ENCODE data around the gene RNASE11. TPM values are rescaled to one million over a fixed set of nuclear protein-coding genes. Genes with fewer than 3 reads are reported as not detected.

The RNASE11 gene
- total RNA-seq, 2 experiments from 2014 or later: not detected

DNA sequence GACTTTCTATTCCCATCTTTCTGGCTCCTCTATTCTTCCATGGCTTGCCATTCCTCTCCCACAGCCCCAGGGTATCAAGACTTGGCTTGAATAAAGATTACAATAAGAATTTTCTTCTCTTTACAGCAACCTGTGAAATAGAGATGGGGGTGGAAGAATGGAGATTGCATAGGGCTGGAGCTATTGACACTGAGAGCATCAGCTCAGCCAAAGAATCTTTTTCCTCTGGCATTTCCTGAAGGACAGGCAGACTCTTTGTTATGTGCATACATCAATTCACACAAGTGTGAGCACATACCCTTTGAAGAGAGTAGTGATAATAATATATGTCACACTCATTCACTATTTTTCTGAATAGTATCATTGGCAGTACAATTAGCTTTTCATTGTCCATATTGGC lies 4.7 kb downstream of the RNASE11 start:
- H3K36me3 Mint-ChIP-seq (ENCODE audit: low read depth): no peaks in the 10 kb centered on the region
- H3K27ac Mint-ChIP-seq: no peak overlapping the region
- H3K4me3 Mint-ChIP-seq: no peak overlapping the region
- no peaks in the 10 kb centered on the region for H3K4me1 Mint-ChIP-seq (ENCODE audit: low read depth)
- Histone ChIP-seq H3K4me1 (ENCODE audit: insufficient read depth, low read length) (no peaks in the 10 kb centered on the region), H3K27me3 (ENCODE audit: control insufficient read depth in 1 of 2, insufficient read depth in 2 of 2, low read length in 2 of 2) (no peaks in the 10 kb centered on the region), H3K27ac (ENCODE audit: low read depth in 1 of 2, low read length in 2 of 2) (no peak overlapping the region), H3K36me3 (ENCODE audit: insufficient read depth, low read length) (no peaks in the 10 kb centered on the region), H3K9me3 (ENCODE audit: control insufficient read depth in 1 of 2, insufficient read depth in 1 of 2, low read length in 2 of 2) (no peaks in the 10 kb centered on the region), H3K4me3 (ENCODE audit: low read length) (no peak overlapping the region)
- no peaks in the 10 kb centered on the region for H3K27me3 Mint-ChIP-seq
- intact Hi-C loops (cut with DNase I, micrococcal nuclease): no loop called here
- ChIA-PET POLR2A (interaction anchor here (0.9 kb wide), 1 partner anchor 52 kb away, joined by 3 read pairs; no protein-coding TSS in a partner anchor), CTCF (no interaction called here)
- ATAC-seq (ENCODE audit: poor library complexity) (no peak), DNase-seq (no peak)
- H3K9me3 Mint-ChIP-seq: peaks cover 4% of the 10 kb centered on the region
- TF ChIP-seq, protein P1, sequence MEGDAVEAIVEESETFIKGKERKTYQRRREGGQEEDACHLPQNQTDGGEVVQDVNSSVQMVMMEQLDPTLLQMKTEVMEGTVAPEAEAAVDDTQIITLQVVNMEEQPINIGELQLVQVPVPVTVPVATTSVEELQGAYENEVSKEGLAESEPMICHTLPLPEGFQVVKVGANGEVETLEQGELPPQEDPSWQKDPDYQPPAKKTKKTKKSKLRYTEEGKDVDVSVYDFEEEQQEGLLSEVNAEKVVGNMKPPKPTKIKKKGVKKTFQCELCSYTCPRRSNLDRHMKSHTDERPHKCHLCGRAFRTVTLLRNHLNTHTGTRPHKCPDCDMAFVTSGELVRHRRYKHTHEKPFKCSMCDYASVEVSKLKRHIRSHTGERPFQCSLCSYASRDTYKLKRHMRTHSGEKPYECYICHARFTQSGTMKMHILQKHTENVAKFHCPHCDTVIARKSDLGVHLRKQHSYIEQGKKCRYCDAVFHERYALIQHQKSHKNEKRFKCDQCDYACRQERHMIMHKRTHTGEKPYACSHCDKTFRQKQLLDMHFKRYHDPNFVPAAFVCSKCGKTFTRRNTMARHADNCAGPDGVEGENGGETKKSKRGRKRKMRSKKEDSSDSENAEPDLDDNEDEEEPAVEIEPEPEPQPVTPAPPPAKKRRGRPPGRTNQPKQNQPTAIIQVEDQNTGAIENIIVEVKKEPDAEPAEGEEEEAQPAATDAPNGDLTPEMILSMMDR (IDR thresholded peaks at IDR 0.05): no peak

GRCh38 chr14:20580242-20580641 lies 7.6 kb downstream of the RNASE11 start:
- Mint-ChIP-seq H3K4me3 (no peak overlapping the region), H3K27ac (no peak overlapping the region), H3K4me1 (ENCODE audit: low read depth) (no peaks in the 10 kb centered on the region), H3K9me3 (no peaks in the 10 kb centered on the region), H3K36me3 (ENCODE audit: low read depth) (no peaks in the 10 kb centered on the region), H3K27me3 (no peaks in the 10 kb centered on the region)
- DNase-seq: no peak
- H3K4me1 ChIP-seq (ENCODE audit: insufficient read depth, low read length): no peaks in the 10 kb centered on the region
- intact Hi-C loops (cut with DNase I, micrococcal nuclease): no loop called here
- ChIA-PET POLR2A (no interaction called here), CTCF (no interaction called here)
- H3K4me3 ChIP-seq (ENCODE audit: low read length): no peak overlapping the region
- H3K36me3 ChIP-seq (ENCODE audit: insufficient read depth, low read length): no peaks in the 10 kb centered on the region
- no peak overlapping the region for H3K27ac ChIP-seq (ENCODE audit: low read depth in 1 of 2, low read length in 2 of 2)
- no peaks in the 10 kb centered on the region for H3K9me3 ChIP-seq (ENCODE audit: control insufficient read depth in 1 of 2, insufficient read depth in 1 of 2, low read length in 2 of 2)
- H3K27me3 ChIP-seq (ENCODE audit: control insufficient read depth in 1 of 2, insufficient read depth in 2 of 2, low read length in 2 of 2): no peaks in the 10 kb centered on the region
- TF ChIP-seq, protein P1 (IDR thresholded peaks at IDR 0.05): no peak
- no peak for ATAC-seq (ENCODE audit: poor library complexity)

DNA sequence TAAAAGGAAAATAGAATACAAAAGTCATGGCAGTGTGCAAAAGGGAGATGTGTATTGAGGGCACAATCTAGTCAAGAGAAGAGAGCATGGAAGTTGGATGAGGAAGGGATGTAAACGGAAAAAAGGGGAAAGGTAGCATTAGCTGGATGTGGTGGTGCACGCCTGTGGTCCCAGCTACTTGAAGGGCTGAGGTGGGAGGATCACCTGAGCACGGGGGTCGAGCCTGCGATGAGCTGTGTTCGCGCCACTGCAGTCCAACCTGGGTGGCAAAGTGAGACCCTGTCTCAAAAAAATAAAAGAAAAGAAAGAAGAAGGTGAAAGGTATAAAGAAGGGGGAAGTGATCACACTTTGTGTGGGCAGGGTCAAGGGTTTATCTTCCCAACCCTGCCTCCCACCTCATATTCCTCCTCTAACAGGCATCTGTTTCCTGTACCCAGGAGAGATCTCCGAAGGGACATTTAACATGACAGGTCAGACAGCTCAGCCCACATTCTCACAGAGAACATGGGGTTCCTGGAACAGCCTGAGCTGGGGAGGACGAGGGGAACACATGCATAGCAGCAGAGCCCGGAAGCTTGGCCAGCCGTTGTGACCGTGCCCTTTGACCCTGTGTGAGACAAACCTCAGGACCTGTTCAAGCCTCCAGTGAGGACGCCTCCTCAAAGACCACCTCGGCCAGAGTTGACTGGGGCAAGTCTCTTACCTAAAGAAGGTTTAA lies 8.9 kb downstream of the RNASE11 start:
- ChIA-PET POLR2A (no interaction called here), CTCF (no interaction called here)
- no peak overlapping the region for H3K27ac ChIP-seq (ENCODE audit: low read depth in 1 of 2, low read length in 2 of 2)
- H3K36me3 ChIP-seq (ENCODE audit: insufficient read depth, low read length): no peaks in the 10 kb centered on the region
- H3K4me1 ChIP-seq (ENCODE audit: insufficient read depth, low read length): no peaks in the 10 kb centered on the region
- H3K27me3 ChIP-seq (ENCODE audit: control insufficient read depth in 1 of 2, insufficient read depth in 2 of 2, low read length in 2 of 2): no peaks in the 10 kb centered on the region
- TF ChIP-seq, protein P1 (IDR thresholded peaks at IDR 0.05): no peak
- Mint-ChIP-seq H3K27me3 (no peaks in the 10 kb centered on the region), H3K36me3 (ENCODE audit: low read depth) (no peaks in the 10 kb centered on the region), H3K27ac (no peak overlapping the region), H3K4me1 (ENCODE audit: low read depth) (no peaks in the 10 kb centered on the region), H3K9me3 (no peaks in the 10 kb centered on the region), H3K4me3 (no peak overlapping the region)
- no peak overlapping the region for H3K4me3 ChIP-seq (ENCODE audit: low read length)
- DNase-seq (no peak), ATAC-seq (ENCODE audit: poor library complexity) (no peak)
- no peaks in the 10 kb centered on the region for H3K9me3 ChIP-seq (ENCODE audit: control insufficient read depth in 1 of 2, insufficient read depth in 1 of 2, low read length in 2 of 2)
- intact Hi-C loops (cut with DNase I, micrococcal nuclease): no loop called here

Measured in CD4-positive, alpha-beta T cell (primary cell).